ENCODE data around the gene GLRX5.
"Not testable (repeated sequence)": the region's sequence is repeated elsewhere in the genome, so short reads cannot be mapped to it uniquely, and the experiment has no call there.

GLRX5 gene

DNA sequence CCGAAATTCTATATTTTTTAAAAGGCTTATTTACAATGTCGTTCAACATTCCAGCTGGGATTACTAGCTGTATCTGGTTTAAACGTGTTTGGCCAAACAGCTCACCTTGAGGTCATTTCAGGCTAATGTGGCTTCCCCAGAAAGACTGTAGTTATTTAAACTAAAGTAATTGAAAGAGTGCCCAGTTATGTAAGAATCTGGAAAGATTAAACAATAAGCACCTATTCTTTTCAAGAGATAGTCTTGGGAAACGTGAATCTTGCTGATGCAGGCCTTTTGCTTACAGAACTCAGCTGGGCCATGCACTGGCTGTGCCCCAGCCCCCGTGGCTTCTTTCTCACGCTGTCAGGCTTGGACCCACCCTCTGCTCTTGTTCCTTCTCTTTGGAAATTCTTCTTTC is 24.4 kb downstream of the GLRX5 start:
- DNase-seq (ENCODE audit: low read depth) = no peak

DNA sequence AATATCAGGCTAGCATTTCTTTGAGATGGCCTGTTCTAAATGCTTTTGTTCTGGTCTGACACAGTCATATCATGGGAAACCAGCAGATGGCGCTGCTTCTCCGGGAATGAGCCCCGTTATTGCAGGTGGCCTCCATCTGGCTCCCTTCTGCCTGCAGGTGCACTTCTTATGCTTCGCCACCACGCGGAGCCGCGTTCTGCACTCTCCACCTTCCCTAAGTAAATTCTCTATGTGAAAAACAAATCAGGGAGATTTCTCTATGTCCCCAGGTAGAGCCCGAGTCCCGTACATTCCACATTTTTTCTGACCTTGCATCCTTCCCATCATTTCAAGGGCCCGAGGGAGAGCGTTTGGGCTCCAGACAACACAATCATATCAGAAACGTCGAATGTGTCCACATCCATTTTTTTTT is 26.2 kb downstream of the GLRX5 start:
- DNase-seq (ENCODE audit: low read depth) = peak; percentile 39

DNA sequence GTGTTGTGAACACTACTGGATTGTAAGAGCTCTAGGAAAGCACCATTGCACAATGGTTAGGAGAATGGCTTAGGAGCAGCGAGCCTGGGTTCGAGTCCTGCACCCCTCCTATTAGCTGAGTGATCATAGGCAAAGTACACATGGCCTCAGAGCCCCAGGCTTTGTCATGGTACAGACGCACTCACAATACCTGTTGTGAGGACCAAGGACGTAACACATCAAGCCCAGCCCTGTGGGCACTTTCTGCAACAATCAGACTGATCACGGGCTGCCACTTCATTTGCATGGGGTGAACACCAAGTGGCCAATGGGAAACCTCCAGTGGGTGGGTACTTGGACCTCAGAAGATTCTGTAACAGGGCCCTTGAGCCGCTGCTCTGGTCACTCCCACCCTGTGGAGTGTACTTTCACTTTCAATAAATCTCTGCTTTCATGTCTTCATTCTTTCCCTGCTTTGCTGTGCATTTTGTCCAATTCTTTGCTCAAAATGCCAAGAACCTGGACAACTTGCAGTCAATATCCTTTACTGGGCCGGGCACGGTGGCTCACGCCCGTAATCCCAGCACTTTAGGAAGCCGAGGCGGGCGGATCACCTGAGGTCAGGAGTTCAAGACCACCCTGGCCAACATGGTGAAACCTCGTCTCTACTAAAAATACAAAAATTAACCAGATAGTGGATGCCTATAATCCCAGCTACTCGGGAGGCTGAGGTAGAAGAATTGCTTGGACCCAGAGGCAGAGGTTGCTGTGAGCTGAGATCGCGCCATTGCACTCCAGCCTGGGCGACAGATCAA is 28.2 kb downstream of the GLRX5 start:
- no peak for DNase-seq (ENCODE audit: low read depth)

DNA sequence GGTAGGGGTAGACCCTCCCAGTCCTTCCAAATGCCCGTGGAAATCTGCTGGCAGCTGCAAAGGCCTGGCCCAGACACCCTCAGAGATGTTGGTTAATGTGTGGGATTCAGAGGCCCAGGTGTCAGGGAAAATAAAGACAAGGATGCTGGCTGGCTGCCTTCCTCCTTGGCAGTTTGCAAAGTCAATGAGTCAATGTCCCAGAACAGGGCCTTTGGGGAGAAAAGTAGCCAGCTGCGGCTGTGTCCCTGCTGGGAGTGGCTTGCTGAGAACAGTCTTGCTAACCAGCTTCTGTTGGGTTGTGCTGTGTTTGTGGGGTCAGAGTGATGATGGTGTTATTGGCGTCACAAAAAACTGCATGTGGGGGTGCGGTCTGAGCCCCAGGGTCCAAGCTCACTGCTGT is 29.2 kb downstream of the GLRX5 start:
- no peak for DNase-seq (ENCODE audit: low read depth)

DNA sequence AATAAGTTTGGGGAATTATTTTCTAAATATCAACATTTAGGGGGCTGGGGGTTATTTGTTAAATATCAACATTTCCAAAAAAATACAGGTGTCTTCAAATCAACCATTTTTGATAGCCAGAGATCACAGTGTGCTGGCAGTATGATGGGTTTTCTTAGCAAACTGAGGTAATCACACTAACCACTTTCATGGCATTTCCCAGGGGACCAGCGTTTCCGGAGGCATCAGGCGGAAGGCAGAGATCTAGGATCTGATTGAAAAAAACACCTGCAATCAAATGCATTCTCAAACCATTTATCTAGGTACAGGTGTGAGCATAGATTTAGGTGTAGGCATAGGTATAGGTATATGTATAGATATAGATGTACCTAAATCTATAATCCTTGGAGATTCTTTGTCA is 34.6 kb downstream of the GLRX5 start:
- DNase-seq (ENCODE audit: low read depth) = no peak

DNA sequence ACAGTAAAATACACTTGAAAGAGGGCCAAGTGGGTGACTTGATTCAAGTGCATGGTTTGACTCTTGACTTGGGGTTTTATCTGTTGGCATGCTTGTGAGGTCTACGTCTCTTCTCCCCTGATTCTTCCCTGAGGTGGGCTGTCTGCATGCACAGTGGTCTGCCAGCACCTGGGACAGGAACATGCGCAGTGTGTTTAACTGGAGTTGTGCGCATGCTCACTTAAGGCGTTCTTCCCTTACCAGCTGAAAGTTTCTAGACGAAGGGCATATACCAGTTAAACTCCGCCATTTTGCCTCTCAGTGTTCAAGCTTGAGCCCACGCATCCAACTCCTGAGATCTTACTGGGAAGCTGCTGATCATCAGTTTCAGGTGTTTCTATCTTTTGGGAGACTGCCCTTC is 38.5 kb downstream of the GLRX5 start:
- no peak for DNase-seq (ENCODE audit: low read depth)

DNA sequence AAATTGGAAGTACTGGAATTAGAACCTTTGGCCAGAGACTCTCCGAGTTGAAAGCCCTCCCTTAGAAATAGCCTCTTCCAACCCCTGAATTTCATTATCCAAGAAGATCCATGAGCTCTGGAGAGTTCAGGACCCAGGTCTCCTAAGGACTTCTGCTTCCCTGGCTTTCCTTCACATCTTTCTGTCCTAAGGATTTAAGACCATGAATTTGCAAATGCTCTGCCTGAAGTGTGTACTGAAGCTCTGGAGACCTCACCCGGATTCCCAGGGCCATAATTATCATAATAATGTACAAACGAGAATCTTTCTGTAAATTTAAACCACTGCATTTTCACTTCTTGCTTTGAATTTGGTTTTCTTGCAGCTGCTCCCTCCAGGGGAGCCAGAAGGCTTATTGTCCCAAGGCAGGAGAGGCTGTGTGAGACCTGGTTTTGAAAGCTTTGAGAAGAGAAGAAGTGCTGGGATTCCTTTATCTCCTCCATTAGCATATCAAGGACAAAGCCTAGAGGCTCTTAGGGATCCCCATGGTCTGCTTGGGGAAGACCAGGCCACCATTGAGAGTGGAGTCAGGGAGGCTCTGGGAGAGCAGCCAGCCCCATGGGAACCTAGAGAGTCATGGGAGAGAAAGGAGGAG is 41.1 kb downstream of the GLRX5 start:
- DNase-seq (ENCODE audit: low read depth) = no peak

DNA sequence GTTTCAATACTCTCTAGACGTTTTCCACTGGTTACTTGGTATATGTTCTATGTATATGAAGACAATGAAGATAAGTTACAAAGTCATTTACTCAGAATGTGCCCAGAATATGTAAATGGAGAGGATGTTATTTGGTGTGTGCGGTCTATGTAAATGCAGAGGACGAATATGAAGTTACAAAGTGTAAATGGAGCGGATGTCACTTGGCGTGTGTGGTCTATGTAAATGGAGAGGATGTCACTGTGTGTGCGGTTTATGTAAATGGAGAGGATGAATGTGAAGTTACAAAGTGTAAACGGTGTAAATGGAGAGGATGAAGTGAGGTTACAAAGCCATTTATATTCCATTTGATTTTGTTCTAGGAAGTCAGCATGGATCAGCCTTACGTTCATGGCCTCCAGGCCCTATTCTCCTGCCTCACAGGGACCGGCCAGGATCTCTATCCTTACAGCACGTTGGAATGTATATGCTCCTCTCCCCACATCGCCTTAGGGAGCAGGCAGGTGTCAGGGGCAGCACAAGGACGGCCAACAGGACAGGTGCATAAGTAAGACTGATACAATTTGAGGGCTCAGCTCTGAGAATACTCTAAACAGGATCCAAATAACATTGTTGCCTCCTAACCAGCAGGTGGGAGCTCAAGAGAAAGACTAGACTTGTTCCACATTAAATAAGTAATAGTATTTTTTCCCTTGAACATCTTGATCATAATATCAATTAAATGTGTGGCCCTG is 42.4 kb downstream of the GLRX5 start:
- no peak for DNase-seq (ENCODE audit: low read depth)

DNA sequence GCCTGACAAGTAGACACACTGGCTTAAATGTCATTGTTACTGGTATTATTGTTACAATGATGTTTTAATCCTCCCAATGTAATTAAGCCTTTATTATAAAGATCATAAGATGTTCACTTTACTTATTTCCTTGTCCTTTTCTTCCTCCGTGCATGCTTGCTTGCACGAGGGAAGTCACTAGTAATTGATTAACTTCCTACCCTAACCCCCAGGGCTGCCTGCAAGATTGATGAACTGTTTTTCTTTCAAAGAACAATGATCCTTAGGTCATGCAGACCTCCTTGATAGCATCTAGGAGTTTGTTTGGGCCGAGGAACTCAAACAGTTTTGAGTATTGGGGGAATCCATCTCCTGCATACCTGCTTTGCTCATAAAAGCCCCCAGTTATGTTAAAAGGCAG is 43.0 kb downstream of the GLRX5 start:
- DNase-seq (ENCODE audit: low read depth) = no peak

DNA sequence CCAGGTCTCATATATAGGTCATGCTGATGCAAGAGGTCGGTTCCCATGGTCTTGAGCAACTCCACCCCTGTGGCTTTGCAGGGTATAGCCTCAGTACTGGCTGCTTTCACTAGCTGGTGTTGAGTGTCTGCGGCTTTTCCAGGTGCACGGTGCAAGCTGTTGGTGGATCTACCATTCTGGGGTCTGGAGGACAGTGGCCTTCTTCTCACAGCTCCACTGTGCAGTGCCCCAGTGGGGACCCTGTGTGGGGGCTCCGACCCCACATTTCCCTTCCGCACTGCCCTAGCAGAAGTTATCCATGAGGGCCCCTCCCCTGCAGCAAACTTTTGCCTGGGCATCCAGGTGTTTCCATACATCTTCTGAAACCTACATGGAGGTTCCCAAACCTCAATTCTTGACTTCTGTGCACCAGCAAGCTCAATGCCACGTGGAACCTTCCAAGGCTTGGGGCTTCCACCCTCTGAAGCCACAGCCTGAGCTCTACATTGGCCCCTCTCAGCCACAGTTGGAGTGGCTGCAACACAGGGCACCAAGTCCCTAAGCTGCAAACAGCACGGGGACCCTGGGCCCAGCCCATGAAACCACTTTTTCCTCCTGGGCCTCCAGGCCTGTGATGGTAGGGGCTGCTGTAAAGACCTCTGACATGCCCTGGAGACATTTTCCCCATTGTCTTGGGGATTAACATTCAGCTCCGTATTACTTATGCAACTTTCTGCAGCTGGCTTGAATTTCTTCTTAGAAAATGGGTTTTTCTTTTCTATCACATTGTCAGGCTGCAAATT is 49.2 kb downstream of the GLRX5 start:
- DNase-seq (ENCODE audit: low read depth) = not testable (repeated sequence)

DNA sequence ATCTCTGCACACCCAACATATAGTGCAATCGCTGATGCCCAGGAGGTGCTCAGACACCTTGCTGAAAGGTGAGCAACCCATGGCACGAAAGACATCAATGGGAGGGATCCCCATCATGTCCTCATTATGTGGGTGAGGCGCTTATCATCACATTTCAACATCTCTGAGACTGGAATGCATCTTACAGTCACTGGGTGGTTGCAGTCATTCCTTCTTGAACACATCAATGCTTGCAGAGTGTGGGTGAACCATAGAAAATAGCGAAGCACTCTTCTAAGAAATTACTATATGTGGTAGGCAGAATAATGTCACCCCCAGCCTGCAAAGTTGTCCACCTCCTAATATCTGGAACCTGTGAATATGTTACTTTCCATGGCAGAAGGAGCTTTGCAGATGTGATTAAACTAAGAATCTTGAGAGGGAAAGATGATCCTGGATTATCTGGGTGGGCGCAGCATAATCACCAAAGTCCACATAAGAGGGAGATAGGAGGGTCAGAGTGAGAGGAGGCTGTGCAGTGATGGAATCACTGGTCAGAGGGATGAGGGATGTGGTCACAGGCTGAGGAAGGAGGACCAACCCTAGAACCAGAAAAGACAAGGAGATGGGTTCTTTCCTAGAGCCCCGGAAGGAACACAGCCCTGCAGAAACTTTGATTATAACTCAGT is 51.2 kb downstream of the GLRX5 start:
- DNase-seq (ENCODE audit: low read depth) = no peak

DNA sequence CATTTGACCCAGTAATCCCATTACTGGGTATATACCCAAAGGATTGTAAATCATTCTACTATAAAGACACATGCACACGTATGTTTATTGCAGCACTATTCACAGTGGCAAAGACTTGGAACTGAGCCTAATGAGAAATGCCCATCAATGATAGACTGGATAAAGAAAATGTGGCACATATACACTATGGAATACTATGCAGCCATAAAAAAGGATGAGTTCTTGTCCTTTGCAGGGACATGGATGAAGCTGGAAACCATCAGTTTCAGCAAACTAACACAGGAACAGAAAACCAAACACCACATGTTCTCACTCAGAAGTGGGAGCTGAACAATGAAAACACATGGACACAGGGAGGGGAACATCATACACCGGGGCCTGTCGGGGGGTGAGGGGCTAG is 56.3 kb downstream of the GLRX5 start:
- not testable (repeated sequence) for DNase-seq (ENCODE audit: low read depth)
